OCI-LY7 (cell line): ENCODE data around the gene IPP. TPM values are rescaled to one million over a fixed set of nuclear protein-coding genes. Genes with fewer than 3 reads are reported as not detected.
A peak's percentile ranks its signal among the peaks of the same experiment; 100 is the strongest.
"Not testable (repeated sequence)": the region's sequence is repeated elsewhere in the genome, so short reads cannot be mapped to it uniquely, and the experiment has no call there.

Experiments used
- BruUV-seq: library from RNA; stranded (reverse); fragments of 400-500 nt; replicated peaks from 2 replicates; lab custom pipeline; 2021; lab: Mats Ljungman, UMichigan
- CTCF ChIA-PET: fragments of 300-600 bp; sonication (Branson Sonifier 250); formaldehyde crosslinking; loops from one replicate; lab custom pipeline; 2022; ENCODE audit warnings: antibody characterized with exemption; ENCODE audit not compliant: unreplicated experiment; lab: Charles Lee
- POLR2A ChIA-PET: fragments of 300-600 bp; sonication (Branson Sonifier 250); formaldehyde crosslinking; loops from one replicate; lab custom pipeline; 2022; ENCODE audit warnings: antibody characterized with exemption; lab: Charles Lee
- DNase-seq: peaks from one replicate; pipeline ENCODE4 v3.0.0-alpha.2; 2015; ENCODE audit warnings: low spot score
- H2AFZ ChIP-seq: fragments of 200-600 bp; sonication (generic), shearing (Covaris generic); 2 replicates; pipeline ENCODE4 v1.6.1; 2014; ENCODE audit warnings: mild to moderate bottlenecking, antibody characterized with exemption, low read length, moderate library complexity
- H3K27ac ChIP-seq: fragments of 200-600 bp; sonication (generic); 2 replicates; pipeline ENCODE4 v1.5.1; 2014; ENCODE audit warnings: mixed run types, low read depth, mild to moderate bottlenecking, moderate library complexity, low read length, inconsistent platforms; ENCODE audit not compliant: poor library complexity, severe bottlenecking
- H3K36me3 ChIP-seq: fragments of 200-600 bp; sonication (generic); 2 replicates; pipeline ENCODE4 v1.6.1; 2014; ENCODE audit warnings: mild to moderate bottlenecking, antibody characterized with exemption, low read length, moderate library complexity, mixed read lengths; ENCODE audit not compliant: insufficient read depth
- H3K4me1 ChIP-seq: fragments of 200-600 bp; sonication (generic); 2 replicates; pipeline ENCODE4 v1.5.1; 2014; ENCODE audit warnings: mild to moderate bottlenecking, low read length; ENCODE audit not compliant: insufficient read depth, poor library complexity, severe bottlenecking
- H3K4me2 ChIP-seq: fragments of 200-600 bp; sonication (generic); 2 replicates; pipeline ENCODE4 v1.6.1; 2014; ENCODE audit warnings: mild to moderate bottlenecking, low read length
- H3K4me3 ChIP-seq: fragments of 200-600 bp; sonication (generic); 2 replicates; pipeline ENCODE4 v1.5.1; 2014; ENCODE audit warnings: mild to moderate bottlenecking, low read depth, low read length; ENCODE audit not compliant: poor library complexity, severe bottlenecking
- H3K79me2 ChIP-seq: fragments of 200-600 bp; sonication (generic); 2 replicates; pipeline ENCODE4 v1.6.1; 2016; ENCODE audit warnings: low read depth, mild to moderate bottlenecking, low read length, moderate library complexity, mixed read lengths; ENCODE audit not compliant: insufficient read depth
- H3K9me2 ChIP-seq: fragments of 200-600 bp; sonication (generic); 2 replicates; pipeline ENCODE4 v1.6.1; 2016; ENCODE audit warnings: mild to moderate bottlenecking, low read length, mixed read lengths; ENCODE audit not compliant: insufficient read depth
- H3K9me3 ChIP-seq: fragments of 200-600 bp; sonication (generic); 2 replicates; pipeline ENCODE4 v1.6.1; 2014; ENCODE audit warnings: mild to moderate bottlenecking, mixed run types, low read length, mixed read lengths
- H4K20me1 ChIP-seq: fragments of 200-600 bp; sonication (generic); 2 replicates; pipeline ENCODE4 v1.6.1; 2014; ENCODE audit warnings: mild to moderate bottlenecking, antibody characterized with exemption, low read length, moderate library complexity, mixed read lengths; ENCODE audit not compliant: insufficient read depth
- CTCF ChIP-seq: fragments of 200-600 bp; sonication (generic); conservative IDR thresholded peaks from 2 replicates; pipeline ENCODE4 v1.5.1; 2014; ENCODE audit warnings: mild to moderate bottlenecking, antibody characterized with exemption, low read length, moderate library complexity, mixed read lengths
- EZH2phosphoT487 ChIP-seq: fragments of 200-600 bp; sonication (generic); IDR thresholded peaks from 2 replicates; pipeline ENCODE4 v1.6.1; 2018; ENCODE audit warnings: low read depth, borderline replicate concordance, mild to moderate bottlenecking, mixed run types, antibody characterized with exemption, low read length, moderate library complexity, mixed read lengths
- intact Hi-C: fragments of 100-400 bp; cut with micrococcal nuclease; formaldehyde crosslinking; loops from one replicate; pipeline ENCODE4 v1.10.0; 2022; ENCODE audit not compliant: unreplicated experiment
- total RNA-seq, 2 experiments: library from RNA; depleted of rRNA in 1 of 2; stranded (reverse); fragments of >200 nt in 1 of 2; shearing (Covaris generic) in 1 of 2; gene quantifications; 2 replicates each; pipeline ENCODE4 v1.2.3, GENCODE V29; 2014 to 2022

Gene IPP
- total RNA-seq, 2 experiments from 2014 or later: 4.6 to 17.9 TPM

GRCh38 chr1:45751039-45751838, 786 bp upstream of the IPP start:
- Histone ChIP-seq H3K4me2 (peak overlapping the region; percentile 81), H3K9me3 (peaks cover 19% of the 10 kb centered on the region), H2AFZ (peak overlapping the region; percentile 84), H3K27ac (peak overlapping the region; percentile 81), H3K4me1 (peaks cover 13% of the 10 kb centered on the region), H3K4me3 (peak overlapping the region; percentile 73)
- intact Hi-C loops: loop anchor here (2.0 kb wide), 2 partner anchors 52 to 90 kb away; partner anchors contain the start of gene MAST2
- DNase-seq, H3K79me2 ChIP-seq, H3K9me2 ChIP-seq, POLR2A ChIA-PET, H3K36me3 ChIP-seq, H4K20me1 ChIP-seq: not testable (repeated sequence)
- CTCF ChIA-PET: interaction anchor here (0.6 kb wide), 1 partner anchor 23 kb away, joined by 3 read pairs; no protein-coding TSS in a partner anchor
- TF ChIP-seq CTCF: 0 out of 2 replicates have a peak, but pooled peaks have one; percentile 2
- BruUV-seq: TSS peak; percentile 98

GRCh38 chr1:45746922-45747321, 3.5 kb downstream of the IPP start:
- no peaks in the 10 kb centered on the region for H3K9me3 ChIP-seq
- no peak overlapping the region for H2AFZ ChIP-seq
- H3K4me2 ChIP-seq: no peak overlapping the region
- no peaks in the 10 kb centered on the region for H3K79me2 ChIP-seq
- BruUV-seq: no TSS peak
- H3K27ac ChIP-seq: no peak overlapping the region
- ChIA-PET CTCF (no interaction called here), POLR2A (interaction anchor here (1.1 kb wide), 1 partner anchor 61 kb away, joined by 3 read pairs; the partner anchor contains the start of gene GPBP1L1)
- H3K9me2 ChIP-seq: no peaks in the 10 kb centered on the region
- H3K36me3 ChIP-seq: peaks cover 2% of the 10 kb centered on the region
- no peak for DNase-seq
- no peak overlapping the region for H3K4me3 ChIP-seq
- peaks cover 13% of the 10 kb centered on the region for H3K4me1 ChIP-seq
- intact Hi-C loops: no loop called here
- TF ChIP-seq EZH2phosphoT487 (no peak), CTCF (no peak)
- no peaks in the 10 kb centered on the region for H4K20me1 ChIP-seq

- H4K20me1 ChIP-seq, H3K27ac ChIP-seq, H3K79me2 ChIP-seq, BruUV-seq, H3K4me3 ChIP-seq, POLR2A ChIA-PET, DNase-seq, H3K4me1 ChIP-seq, CTCF ChIA-PET, H2AFZ ChIP-seq, H3K4me2 ChIP-seq, intact Hi-C loops, H3K9me2 ChIP-seq, H3K9me3 ChIP-seq: not testable (repeated sequence)
- peaks cover 15% of the 10 kb centered on the region for H3K36me3 ChIP-seq
Observed at GRCh38 chr1:45739641-45740156, 10.8 kb downstream of the IPP start.
